HG02623 (cell line): ENCODE measurements around the gene AGTPBP1.
"Not testable (repeated sequence)": the region's sequence is repeated elsewhere in the genome, so short reads cannot be mapped to it uniquely, and the experiment has no call there.

ENCODE experiments used
- ATAC-seq: cut with Tn5 transposase; IDR thresholded peaks from one replicate; pipeline ENCODE4 v1.9.1; 2021; ENCODE audit warnings: moderate library complexity; ENCODE audit not compliant: unreplicated experiment

Gene AGTPBP1

DNA sequence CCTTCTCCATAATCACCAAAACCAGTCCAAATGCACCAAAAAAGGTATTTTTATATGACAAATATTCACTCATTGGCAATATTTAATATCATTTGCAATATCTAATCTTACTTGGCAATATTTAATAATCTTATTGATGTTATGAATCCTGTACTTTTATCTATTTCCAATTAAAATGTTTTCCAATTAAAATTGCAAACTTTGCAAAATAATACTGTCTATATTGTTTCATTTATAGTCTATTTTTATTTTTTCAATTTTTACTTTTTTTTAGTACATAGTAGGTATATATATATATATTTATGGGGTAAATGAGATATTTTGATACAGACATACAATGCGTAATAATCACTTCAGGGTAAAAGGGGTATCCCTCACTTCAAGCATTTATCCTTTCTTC lies 109.9 kb downstream of the AGTPBP1 start:
- no peak for ATAC-seq

GRCh38 chr9:85630676-85631075 lies 111.1 kb downstream of the AGTPBP1 start:
- no peak for ATAC-seq

DNA sequence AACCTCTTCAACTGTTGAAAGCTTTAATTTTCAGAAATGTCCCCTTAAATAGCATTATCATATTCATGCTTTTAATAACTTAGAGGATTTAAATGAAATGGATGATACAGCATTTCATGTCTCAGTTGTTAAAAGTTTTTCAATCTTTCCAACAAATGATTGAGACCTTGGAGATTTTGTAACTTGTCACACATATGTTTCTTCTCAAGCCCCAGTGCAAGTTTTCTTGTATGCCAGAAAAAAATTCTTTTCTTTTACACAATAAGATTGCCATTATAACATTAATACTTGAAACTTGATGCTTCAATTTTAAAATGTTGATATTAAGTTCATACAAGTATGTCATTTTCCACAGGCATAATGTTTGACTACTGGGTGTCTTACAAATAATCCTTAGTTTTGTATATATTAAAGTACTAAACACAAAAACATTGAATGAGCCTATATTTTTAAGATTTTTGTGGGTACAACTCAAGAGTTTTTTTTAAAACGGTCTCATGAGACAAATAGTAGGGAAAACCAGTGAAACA lies 124.5 kb downstream of the AGTPBP1 start:
- ATAC-seq, result no peak

DNA sequence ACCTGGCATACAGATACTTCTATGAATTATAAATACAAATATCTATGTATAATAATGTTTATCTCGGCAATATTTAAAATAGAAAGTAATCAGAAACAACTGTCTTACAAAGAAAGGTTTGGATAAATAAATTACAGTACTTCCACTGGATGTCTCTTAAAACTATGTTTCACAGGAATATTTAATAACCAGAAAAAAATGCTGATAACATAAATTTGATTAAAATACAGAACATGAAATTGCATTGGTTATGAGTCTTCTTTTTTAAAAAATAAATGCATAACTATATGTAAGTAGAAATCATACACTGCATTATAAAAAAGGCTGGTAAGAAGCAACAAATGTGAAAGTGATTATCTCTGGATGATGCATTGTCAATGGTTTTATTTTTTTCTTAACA lies 126.0 kb downstream of the AGTPBP1 start:
- no peak for ATAC-seq

GRCh38 chr9:85610074-85610860 lies 131.5 kb downstream of the AGTPBP1 start:
- ATAC-seq, result peak; percentile 79

DNA sequence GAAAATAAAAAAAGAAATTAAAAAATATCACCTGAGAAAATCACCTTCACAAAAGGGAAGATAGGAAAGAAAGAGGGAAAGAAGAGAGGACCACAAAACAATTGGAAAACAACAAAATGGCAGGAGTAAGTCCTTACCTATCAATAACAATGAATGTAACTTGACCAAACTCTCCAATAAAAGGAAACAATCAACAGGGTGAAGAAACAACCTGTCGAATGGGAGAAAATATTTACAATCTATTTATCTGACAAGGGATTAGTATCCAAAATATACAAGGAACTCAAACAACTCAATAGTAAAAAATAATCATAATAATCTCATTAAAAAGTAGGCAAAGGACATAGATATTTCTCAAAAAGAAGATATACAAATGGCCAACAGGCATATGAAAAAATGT lies 135.8 kb downstream of the AGTPBP1 start:
- ATAC-seq, result no peak

- ATAC-seq, result no peak
Observed at GRCh38 chr9:85603936-85604335, 137.8 kb downstream of the AGTPBP1 start.

DNA sequence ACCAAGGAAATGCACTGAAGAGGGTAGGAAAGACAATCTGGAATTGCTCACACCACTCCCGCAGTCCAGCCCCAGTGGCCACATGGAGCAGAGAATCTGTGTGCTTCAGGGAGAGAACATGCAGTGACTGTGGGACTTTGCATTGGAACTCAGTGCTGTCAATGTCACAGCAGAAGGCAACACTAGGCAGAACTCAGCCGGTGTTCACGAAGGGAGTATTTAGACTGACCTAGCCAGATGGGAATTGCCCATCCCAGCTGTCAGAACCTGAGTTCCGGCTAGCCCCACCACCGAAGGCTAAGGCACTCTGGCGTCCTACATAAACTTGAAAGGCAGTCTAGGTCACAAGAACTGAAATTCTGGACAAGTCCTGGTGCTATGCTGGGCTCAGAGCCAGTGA lies 139.0 kb downstream of the AGTPBP1 start:
- ATAC-seq, result no peak

- no peak for ATAC-seq
Observed at GRCh38 chr9:85600675-85601263, 141.0 kb downstream of the AGTPBP1 start.

- ATAC-seq, result no peak
Observed at GRCh38 chr9:85599540-85600105, 142.1 kb downstream of the AGTPBP1 start.

DNA sequence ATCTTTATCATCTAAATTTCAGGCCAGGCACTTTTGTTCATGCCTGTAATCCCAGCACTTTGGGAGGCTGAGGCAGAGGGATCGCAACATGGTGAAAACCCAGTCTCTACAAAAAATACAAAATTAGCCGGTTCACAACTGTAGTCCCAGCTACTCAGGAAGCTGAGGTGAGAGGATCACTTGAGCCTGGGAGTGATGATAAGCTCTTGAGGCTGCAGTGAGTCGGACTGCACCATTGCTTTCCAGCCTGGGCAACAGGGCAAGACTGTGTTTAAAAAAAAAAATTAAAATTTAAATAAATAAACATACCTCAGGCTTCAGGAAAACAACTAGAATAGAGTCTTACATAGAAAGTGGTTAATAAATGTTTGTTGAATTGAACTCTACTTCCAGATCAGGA lies 147.4 kb downstream of the AGTPBP1 start:
- no peak for ATAC-seq

DNA sequence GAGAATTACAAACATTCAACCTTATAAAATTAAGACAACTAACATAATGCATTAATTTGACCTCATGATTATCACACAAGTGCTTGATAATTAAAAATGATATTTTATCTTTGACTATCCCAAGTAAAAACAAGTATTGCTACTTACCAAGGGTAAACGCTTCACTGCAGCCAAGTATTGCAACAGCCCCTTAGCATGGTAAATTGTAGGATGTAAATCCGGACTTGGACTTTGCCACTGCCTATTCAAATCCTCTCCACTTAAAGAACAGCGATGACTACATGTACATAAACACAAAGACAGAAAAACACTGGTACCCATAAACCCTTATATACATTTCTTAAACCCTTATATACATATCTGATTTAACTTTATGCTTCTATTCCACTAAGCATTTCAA lies 155.1 kb downstream of the AGTPBP1 start:
- no peak for ATAC-seq

GRCh38 chr9:85577353-85577952 lies 164.3 kb downstream of the AGTPBP1 start:
- no peak for ATAC-seq

DNA sequence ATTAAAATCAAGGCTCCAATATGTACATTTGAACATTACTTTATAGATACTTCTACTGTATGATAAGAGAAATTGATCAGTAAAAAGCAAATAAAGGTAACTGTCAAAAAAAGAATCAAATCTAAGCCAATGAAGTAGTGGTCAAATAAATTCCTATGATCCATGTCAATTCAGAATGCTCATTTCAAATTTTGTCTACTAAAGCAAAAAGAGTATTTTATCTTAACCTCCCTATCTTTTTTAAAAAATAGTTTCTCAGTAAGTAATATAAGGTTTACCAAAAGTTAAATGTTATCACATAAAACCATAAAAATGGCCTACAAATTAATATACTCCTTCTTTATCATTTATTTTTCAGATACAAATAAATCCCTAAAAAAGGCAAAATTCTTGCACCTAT lies 165.9 kb downstream of the AGTPBP1 start:
- no peak for ATAC-seq

- not testable (repeated sequence) for ATAC-seq
Observed at GRCh38 chr9:85573546-85573945, 168.2 kb downstream of the AGTPBP1 start.

DNA sequence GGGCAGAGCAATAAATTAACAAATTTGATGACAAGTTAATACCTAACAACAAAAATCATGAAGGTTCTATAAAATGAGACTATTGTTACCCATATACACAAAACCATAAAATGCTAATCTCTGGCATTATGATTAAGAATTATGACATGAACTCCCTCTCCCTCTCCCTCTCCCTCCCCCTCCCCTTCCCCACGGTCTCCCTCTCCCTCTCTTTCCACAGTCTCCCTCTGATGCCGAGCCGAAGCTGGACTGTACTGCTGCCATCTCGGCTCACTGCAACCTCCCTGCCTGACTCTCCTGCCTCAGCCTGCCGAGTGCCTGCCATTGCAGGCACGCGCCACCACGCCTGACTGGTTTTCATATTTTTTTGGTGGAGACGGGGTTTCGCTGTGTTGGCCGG lies 168.8 kb downstream of the AGTPBP1 start:
- not testable (repeated sequence) for ATAC-seq

- no peak for ATAC-seq
Observed at GRCh38 chr9:85569988-85570387, 171.8 kb downstream of the AGTPBP1 start.

- ATAC-seq, result no peak
Observed at GRCh38 chr9:85559526-85559925, 182.2 kb downstream of the AGTPBP1 start.

DNA sequence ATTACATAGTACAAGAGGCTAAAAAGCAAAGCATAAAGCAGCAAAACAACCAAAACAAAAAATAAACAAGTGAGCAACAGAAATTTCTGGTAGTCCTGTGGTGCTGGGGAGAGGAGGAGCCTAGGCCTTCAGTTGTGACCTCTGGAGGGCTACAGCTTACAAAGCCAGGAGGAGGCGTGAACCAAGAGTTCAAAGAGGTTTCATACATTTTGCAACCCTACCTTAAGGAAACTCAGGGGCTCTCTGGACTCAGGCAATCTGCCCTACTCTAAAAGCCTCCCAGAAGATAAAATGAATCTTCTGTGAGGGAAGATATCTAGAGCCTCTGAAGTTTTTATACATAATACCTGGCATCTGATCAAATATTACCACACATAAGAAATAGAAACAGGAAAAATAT lies 187.4 kb downstream of the AGTPBP1 start:
- no peak for ATAC-seq

DNA sequence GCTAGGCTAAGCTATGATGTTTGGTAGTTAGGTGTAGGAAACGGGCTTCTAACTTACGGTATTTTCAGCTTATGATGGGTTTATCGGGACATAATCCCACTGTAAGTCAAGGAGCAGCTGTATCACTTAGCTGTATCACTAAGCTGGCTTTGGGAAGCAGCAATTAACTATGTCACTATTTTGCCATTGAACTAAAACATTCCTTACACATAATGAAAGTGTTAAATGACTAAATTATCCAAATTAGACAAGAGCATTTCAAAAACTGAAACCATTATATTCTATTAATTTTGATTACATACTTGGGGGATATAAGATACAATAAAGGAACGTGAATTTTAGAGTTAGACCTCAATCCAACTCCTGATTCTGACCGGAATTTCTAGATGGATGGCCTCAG lies 188.3 kb downstream of the AGTPBP1 start:
- ATAC-seq, result no peak

DNA sequence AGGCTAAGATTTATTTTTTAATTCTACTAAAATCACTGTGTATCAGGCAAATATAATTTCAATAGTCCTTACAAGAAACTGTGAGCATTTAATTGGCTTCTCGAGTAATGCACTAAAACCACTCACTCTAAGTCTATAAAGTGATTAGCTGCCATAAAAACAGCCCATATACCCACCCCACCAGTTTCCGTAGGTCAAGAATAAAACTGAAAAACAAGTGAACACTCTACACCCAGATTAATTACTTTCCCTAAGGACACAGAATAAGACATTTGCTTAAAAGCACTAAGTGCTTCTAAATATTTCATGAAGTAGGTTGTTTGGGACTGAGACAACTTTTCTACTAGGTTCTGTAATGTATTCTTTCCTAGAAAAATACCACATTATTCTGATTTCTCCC lies 194.2 kb downstream of the AGTPBP1 start:
- ATAC-seq, result no peak

GRCh38 chr9:85543196-85543595 lies 198.6 kb downstream of the AGTPBP1 start:
- ATAC-seq, result no peak
